ENCODE measurements around the gene HSF5. TPM values are rescaled to one million over a fixed set of nuclear protein-coding genes. Genes with fewer than 3 reads are reported as not detected.

The HSF5 gene
- total RNA-seq, 4 donors from 2014 or later, result not detected

DNA sequence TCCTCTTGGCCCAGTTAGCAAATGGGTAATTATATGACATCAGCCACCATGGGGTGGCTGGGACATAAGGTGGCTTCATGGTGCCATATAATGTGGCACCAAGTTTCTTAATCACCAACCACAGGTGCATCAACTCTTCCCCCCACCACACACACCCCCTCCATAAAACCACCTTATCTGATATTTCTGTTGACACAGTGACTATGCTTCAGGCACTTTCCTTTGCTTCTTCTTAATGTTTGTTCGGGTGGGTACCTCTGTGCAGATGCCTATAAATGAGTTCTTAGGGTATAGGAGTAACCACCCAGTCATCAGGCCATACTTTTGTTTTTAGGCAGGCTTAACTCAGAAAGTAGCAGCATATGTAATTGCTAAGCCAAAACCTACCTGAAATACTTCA, 100.4 kb downstream of the HSF5 start:
- Histone ChIP-seq H3K9me3 (no peaks in the 10 kb centered on the region), H3K27ac (no peak overlapping the region), H3K36me3 (no peaks in the 10 kb centered on the region), H3K27me3 (no peaks in the 10 kb centered on the region), H3K4me3 (no peak overlapping the region), H3K4me1 (peaks cover 45% of the 10 kb centered on the region)
- 58% methylated on average over 1 of the region's 1 CpG for WGBS
- DNase-seq (ENCODE audit: low spot score in 2 of 2), result no peak
- TF ChIP-seq POLR2A (IDR thresholded peaks at IDR 0.05) (no peak), POLR2AphosphoS5 (IDR thresholded peaks at IDR 0.05) (no peak), EP300 (IDR thresholded peaks at IDR 0.05) (no peak)
- TF ChIP-seq, protein P1, sequence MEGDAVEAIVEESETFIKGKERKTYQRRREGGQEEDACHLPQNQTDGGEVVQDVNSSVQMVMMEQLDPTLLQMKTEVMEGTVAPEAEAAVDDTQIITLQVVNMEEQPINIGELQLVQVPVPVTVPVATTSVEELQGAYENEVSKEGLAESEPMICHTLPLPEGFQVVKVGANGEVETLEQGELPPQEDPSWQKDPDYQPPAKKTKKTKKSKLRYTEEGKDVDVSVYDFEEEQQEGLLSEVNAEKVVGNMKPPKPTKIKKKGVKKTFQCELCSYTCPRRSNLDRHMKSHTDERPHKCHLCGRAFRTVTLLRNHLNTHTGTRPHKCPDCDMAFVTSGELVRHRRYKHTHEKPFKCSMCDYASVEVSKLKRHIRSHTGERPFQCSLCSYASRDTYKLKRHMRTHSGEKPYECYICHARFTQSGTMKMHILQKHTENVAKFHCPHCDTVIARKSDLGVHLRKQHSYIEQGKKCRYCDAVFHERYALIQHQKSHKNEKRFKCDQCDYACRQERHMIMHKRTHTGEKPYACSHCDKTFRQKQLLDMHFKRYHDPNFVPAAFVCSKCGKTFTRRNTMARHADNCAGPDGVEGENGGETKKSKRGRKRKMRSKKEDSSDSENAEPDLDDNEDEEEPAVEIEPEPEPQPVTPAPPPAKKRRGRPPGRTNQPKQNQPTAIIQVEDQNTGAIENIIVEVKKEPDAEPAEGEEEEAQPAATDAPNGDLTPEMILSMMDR (IDR thresholded peaks at IDR 0.05), result no peak

DNA sequence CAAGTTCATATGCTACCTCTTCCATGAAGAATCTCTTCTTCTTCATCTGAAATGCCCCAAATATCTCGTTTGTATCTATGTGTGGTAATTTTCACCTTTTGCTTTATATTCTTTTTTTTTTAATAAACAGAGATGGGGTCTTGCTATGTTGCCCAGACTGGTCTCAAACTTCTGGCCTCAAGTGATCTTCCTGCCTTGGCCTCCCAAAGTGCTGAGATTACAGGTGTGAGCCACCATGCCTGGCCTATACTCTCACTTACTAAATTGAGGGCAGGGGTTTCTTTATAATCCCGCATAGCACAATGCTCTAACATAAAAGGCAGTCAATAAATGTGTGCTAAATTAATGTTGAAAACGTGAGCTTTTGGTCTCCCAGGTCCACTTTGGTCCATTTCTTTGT, 101.5 kb downstream of the HSF5 start:
- TF ChIP-seq, protein P1 (IDR thresholded peaks at IDR 0.05), result no peak
- TF ChIP-seq POLR2A (IDR thresholded peaks at IDR 0.05), result no peak
- no peak for TF ChIP-seq POLR2AphosphoS5 (IDR thresholded peaks at IDR 0.05)
- no peak for TF ChIP-seq EP300 (IDR thresholded peaks at IDR 0.05)
- WGBS, result 91% methylated on average over 3 of the region's 3 CpGs
- no peak overlapping the region for H3K27ac ChIP-seq
- H3K4me3 ChIP-seq, result no peak overlapping the region
- H3K27me3 ChIP-seq, result no peaks in the 10 kb centered on the region
- no peaks in the 10 kb centered on the region for H3K36me3 ChIP-seq
- peaks cover 43% of the 10 kb centered on the region for H3K4me1 ChIP-seq
- no peaks in the 10 kb centered on the region for H3K9me3 ChIP-seq
- DNase-seq (ENCODE audit: low spot score in 2 of 2), result no peak

DNA sequence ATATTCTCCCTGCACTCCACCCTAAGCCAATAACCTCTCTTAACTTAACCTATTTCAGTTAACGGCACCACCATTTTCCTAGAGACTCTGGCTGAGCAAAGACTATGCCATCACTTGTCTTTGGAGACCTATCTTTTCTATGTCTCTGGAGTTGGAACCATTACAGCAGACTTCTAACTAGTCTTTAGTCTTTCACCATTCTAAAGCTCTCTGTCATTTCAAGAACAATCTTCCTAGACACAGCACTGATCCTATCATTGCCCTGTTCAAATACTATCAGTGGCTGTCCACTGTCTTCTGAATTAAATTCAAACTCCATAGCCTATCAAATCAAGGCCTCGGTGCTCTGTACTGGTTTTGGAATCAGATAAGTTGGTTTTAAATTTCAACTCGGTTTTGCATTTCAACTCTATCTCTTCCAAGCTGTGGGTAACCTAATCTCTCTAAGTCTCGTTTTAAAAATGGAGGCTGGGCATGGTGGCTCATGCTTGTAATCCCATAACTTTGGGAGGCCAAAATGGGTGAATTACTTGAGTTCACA, 102.8 kb downstream of the HSF5 start:
- no peaks in the 10 kb centered on the region for H3K36me3 ChIP-seq
- peaks cover 33% of the 10 kb centered on the region for H3K4me1 ChIP-seq
- no peak overlapping the region for H3K4me3 ChIP-seq
- H3K27me3 ChIP-seq, result no peaks in the 10 kb centered on the region
- no peak overlapping the region for H3K27ac ChIP-seq
- no peaks in the 10 kb centered on the region for H3K9me3 ChIP-seq
- no peak for DNase-seq (ENCODE audit: low spot score in 2 of 2)
- TF ChIP-seq POLR2A (IDR thresholded peaks at IDR 0.05), result no peak
- TF ChIP-seq, protein P1 (IDR thresholded peaks at IDR 0.05), result no peak
- TF ChIP-seq POLR2AphosphoS5 (IDR thresholded peaks at IDR 0.05), result no peak
- no peak for TF ChIP-seq EP300 (IDR thresholded peaks at IDR 0.05)
- 87% methylated on average over 4 of the region's 4 CpGs for WGBS

DNA sequence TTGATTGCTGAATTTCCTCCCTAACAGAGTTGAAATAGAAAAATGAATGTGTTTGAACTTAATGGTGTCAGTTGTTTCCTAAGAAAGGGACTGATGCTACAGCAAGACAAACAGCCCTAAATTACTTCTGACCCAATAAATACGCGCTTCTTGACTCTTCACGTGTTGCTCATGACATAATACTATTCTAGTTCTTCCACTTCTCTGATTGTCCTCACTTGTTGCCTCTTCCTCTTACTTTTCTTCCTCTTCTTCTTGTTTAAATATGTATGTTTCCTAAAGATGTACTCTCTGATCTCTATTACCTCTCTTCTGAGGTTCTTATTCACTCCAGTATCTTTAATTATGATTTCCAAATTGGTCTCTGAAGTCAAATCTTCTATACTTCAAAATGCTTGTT, 103.3 kb downstream of the HSF5 start:
- Histone ChIP-seq H3K9me3 (no peaks in the 10 kb centered on the region), H3K4me1 (peaks cover 33% of the 10 kb centered on the region), H3K27ac (no peak overlapping the region), H3K4me3 (no peak overlapping the region), H3K36me3 (no peaks in the 10 kb centered on the region), H3K27me3 (no peaks in the 10 kb centered on the region)
- TF ChIP-seq POLR2AphosphoS5 (IDR thresholded peaks at IDR 0.05) (no peak), POLR2A (IDR thresholded peaks at IDR 0.05) (no peak), EP300 (IDR thresholded peaks at IDR 0.05) (no peak)
- TF ChIP-seq, protein P1 (IDR thresholded peaks at IDR 0.05), result no peak
- no peak for DNase-seq (ENCODE audit: low spot score in 2 of 2)
- WGBS, result 58% methylated on average over 3 of the region's 3 CpGs

DNA sequence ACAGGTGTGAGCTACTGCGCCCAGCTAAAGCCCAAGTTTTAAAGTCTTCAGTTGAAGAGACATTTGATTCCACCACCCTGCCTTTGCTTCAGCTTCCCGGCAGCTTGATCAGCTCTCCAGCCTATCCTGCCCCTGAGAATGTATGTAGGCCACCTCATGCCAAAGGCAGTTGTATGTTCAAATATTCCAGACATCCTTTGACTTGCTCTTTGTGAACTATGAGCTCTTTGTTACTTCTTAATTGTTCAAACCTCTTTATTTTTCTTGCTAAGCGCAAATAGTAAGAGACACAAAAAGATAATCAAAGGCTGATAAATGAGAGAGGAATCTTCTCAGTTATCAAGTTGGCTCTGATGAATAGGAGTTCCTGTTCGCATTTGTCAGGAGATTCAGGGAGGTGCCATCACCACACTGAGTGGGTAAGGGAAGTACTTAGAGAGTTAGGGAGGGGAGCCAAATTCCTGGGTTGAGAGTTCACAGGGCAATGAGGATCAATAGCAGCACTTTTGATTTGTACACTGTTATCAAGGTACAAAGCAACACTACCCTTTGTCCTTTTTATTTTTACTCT, 104.2 kb downstream of the HSF5 start:
- no peak for TF ChIP-seq POLR2A (IDR thresholded peaks at IDR 0.05)
- TF ChIP-seq, protein P1 (IDR thresholded peaks at IDR 0.05), result no peak
- no peak for TF ChIP-seq POLR2AphosphoS5 (IDR thresholded peaks at IDR 0.05)
- TF ChIP-seq EP300 (IDR thresholded peaks at IDR 0.05), result no peak
- H3K4me1 ChIP-seq, result peaks cover 33% of the 10 kb centered on the region
- no peak overlapping the region for H3K27ac ChIP-seq
- no peaks in the 10 kb centered on the region for H3K27me3 ChIP-seq
- no peaks in the 10 kb centered on the region for H3K9me3 ChIP-seq
- H3K4me3 ChIP-seq, result no peak overlapping the region
- DNase-seq (ENCODE audit: low spot score in 2 of 2), result no peak
- no peaks in the 10 kb centered on the region for H3K36me3 ChIP-seq
- WGBS, result 69% methylated on average over 4 of the region's 4 CpGs

Data from suprapubic skin (tissue), 4 donors.